HG03095 (cell line): ENCODE results near the gene B3GNT4.
"Not testable (repeated sequence)": the region's sequence is repeated elsewhere in the genome, so short reads cannot be mapped to it uniquely, and the experiment has no call there.

Experiments
- ATAC-seq: cut with Tn5 transposase; IDR thresholded peaks from one replicate; pipeline ENCODE4 v1.9.1; 2021; ENCODE audit warnings: moderate library complexity; ENCODE audit not compliant: unreplicated experiment

Gene B3GNT4

GRCh38 chr12:122208073-122208820, 4.7 kb downstream of the B3GNT4 start:
- no peak for ATAC-seq

DNA sequence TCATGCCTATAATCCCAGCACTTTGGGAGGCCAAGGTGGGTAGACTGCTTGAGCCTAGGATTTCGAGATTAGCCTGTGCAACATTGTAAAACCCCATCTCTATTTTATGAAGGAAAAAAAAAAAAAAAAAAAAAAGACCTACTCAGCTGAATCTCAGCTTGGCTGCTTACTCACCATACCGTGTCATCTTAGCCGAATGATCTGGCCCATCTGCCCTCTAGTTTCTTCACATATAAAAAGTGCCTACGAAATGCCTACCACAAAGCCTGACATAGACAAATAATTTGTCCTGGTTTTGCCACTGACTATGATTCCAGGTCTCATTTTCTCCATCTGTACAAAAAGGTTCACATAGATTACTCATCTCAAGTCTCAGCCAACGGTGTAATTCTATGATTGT, 12.3 kb downstream of the B3GNT4 start:
- ATAC-seq, result no peak

DNA sequence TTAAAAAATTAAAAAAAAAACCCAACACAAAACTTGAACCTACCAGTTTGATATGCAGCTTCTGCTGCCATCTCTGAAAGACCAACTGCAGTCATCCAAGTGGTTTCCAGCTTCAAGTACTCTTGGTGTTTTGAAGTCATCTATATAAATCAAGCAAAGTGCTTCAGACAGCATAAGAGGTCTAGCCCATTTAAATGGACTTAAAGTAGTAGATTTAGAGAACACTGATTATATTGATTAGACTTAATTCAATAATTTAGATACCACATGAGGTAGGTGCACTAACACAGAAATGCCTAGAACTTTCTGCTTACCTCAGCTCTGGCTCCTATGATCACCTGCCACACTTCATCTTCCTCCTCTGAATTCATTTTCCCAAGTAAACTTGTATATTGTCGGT, 12.9 kb downstream of the B3GNT4 start:
- ATAC-seq, result no peak

- peak; percentile 91 for ATAC-seq
Observed at GRCh38 chr12:122225683-122226365, 22.3 kb downstream of the B3GNT4 start, which contains the start of gene DIABLO. Gene DIABLO, minus strand, starts transcription at chr12:122226052. Its CDS starts 38 bp downstream, at chr12:122226014.

- no peak for ATAC-seq
Observed at GRCh38 chr12:122226366-122227125, 23.0 kb downstream of the B3GNT4 start.

DNA sequence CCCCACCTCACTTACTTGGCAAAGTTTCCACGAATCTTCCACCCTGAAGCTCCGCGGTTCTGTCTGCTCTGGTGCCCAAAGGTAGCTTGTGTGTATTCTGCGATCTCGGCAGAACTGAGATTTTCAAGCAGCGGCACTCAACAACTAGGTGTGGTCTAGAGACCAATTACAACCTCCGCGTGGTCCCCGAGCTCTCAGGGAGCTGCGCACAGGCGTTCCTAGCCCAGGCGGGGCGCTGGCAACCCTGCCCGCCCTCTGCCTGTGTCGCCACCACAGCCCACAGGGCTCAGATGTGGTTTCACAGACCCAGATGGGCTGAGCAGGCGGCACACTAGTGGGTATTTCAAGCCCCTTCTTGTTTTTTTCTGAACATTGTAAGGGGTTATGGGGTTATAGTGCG, 23.8 kb downstream of the B3GNT4 start:
- ATAC-seq, result no peak

GRCh38 chr12:122228092-122228491, 24.6 kb downstream of the B3GNT4 start:
- no peak for ATAC-seq

- no peak for ATAC-seq
Observed at GRCh38 chr12:122230798-122231197, 27.3 kb downstream of the B3GNT4 start.

DNA sequence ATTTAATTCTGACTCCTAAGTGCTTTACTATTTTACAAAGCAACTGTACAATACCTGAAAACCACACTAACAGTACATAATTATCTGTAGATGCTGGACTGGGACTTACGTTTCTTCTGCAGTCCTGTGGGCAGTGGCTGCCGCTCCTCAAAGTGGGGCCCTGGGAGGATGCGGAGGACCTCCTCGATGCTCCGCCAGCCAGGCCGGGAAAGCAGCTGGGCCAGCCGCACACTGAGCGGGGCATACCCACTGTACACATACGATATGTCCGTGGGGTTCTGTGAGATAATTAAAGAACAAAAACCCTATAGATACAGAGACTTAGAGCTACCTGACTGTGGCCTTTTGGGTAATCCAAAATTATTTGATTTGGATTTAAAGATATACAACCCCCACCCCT, 29.2 kb downstream of the B3GNT4 start:
- ATAC-seq, result no peak

DNA sequence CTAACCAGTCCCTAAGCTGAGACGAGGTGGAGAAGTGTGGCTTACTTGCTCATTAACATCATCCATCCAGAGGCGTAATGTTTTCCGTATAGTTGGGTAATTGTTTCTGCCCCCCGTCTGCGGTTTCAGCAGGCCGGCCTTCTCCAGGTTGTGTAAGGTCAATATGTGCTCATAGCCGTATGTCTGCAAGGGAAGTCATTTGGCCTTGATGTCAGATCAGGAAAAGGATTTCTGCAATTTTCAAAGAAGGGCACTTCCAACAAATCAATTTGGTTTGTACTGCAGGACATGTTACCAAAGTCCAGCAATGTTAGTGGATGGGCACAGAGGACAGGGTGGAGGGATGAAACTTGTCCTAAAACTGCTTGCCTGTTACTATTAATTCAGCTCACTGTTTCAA, 32.2 kb downstream of the B3GNT4 start:
- no peak for ATAC-seq

DNA sequence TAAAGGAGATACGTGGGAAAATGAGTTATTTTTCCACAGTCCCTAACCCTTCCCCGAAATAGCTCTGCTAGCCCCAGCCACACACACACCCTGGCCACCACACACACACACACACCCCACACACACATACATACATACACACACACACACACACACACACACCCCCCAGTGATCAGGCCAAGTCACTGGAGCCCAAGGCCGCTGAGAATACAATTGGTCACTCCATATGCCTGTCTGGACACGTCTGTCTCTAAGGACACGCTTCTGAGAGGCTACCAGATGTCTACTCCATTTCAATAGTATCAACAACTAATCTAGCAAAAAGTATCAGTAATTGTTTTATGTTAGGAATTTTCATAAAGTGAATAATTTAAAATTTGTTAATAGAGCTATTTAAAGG, 35.4 kb downstream of the B3GNT4 start:
- no peak for ATAC-seq

- ATAC-seq, result no peak
Observed at GRCh38 chr12:122243965-122244364, 40.5 kb downstream of the B3GNT4 start.

DNA sequence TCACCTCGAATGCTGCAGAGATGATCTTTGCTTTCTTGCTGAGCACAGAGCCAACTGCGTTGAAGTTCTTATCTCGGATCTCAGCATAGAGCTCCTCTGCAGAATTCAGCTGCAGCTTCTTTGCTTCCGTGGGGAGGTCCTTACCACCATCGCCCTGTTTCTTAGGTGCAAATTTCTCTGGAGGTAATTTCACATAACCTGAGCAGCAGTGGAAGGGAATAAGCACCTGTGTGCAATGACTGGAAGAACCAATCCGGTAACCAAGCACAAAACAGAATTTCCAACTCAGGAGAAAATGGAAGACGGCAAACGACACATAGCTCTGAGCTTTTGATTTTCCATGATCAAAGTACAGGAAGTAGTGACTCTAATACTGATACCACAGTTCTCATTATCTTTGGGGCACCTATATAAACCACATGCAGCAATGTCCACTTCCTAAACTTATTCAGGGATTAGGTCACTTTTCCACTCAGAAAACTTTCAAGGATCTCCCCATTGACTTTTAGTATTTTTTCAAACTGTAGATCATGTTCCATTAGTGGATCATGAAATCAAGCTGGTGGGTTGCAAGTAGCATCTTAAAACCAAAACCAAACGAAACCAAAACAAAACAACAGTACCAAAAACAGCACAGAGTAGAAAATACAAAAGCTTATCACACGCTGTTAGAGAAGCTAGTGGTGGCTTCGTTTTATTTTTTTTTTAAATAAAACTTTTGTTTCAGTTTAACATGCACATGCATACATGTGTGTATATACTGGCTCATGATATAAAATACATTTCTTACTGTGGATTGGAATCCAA, 41.3 kb downstream of the B3GNT4 start:
- ATAC-seq, result no peak

- ATAC-seq, result no peak
Observed at GRCh38 chr12:122245553-122245952, 42.0 kb downstream of the B3GNT4 start.

DNA sequence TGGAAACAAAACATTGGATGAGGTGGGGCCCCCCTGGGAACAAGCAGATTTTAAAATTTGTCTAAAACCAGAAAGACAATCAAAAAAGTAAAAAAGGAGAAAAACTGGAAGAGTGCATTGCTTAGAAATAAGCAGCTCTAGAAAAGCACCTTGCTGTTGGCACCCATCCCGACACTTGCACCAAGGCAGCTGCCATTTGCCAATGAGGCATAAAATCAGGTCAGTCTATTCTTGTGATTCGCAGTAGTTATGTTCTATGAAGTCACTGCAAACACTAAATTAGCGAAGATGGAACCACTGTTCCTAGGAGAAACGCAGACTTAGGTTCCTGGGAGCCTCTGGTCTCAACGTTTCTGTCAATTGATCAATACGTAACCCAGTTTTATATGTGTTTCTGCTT, 46.5 kb downstream of the B3GNT4 start:
- no peak for ATAC-seq

DNA sequence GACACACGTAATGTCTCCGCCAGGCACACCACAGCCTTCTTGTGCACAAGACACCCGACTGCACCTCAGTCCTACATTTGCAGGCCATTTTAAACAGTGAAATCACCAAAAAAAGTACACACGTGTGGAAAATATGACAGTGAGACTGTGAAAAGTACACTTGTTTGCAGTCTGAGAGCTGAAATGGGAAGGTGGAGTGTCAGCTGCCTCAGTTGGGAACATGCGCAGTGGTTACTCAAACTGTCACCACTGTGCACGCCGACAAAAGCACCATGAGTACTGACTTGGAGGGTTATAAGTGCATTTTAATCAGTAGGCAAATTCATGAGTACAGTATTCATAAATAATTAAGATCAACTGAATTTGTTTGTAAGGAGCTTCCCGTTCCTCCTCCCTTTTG, 47.0 kb downstream of the B3GNT4 start:
- no peak for ATAC-seq

DNA sequence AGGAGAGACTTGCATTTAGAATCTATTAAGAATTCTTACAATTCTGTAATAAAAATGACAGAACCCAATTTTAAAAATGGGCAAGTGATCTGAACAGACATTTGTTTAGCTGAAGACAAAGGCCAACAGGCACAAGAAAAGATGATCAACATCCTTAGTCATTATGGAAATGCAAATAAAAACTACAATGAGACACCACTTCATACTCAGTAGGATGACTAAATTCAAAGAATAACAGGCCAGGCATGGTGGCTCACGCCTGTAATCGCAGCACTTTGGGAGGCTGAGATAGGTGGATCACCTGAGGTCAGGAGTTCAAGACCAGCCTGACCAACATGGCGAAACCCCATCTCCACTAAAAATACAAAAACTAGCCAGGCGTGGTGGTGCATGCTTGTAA, 55.0 kb downstream of the B3GNT4 start:
- not testable (repeated sequence) for ATAC-seq
